Right lobe of liver (tissue), 4 donors: ENCODE data around the gene SPN.

Source experiments
- POLR2A ChIP-seq: fragments of 450-650 bp; IDR thresholded peaks from one replicate; pipeline ENCODE4 v1.6.1; 2017; ENCODE audit warnings: antibody characterized with exemption, mild to moderate bottlenecking
- TF ChIP-seq, protein P1 (sequence below), 4 donors: fragments of 200-600 bp in 3 of 4; fragments of 450-650 bp in 1 of 4; IDR thresholded peaks; one replicate each; pipeline versions ENCODE4 v1.5.1 to v1.8.0; 2016 to 2022; ENCODE audit warnings: antibody characterized with exemption in 4 of 4, mild to moderate bottlenecking in 2 of 4
- donor health status: DM: no; HTN: no; CAD: no.
- donor health status: DM: no; HTN: no; CAD: no.
- donor health status: DM: no; HTN: yes; CAD: no.

- TF ChIP-seq, protein P1, sequence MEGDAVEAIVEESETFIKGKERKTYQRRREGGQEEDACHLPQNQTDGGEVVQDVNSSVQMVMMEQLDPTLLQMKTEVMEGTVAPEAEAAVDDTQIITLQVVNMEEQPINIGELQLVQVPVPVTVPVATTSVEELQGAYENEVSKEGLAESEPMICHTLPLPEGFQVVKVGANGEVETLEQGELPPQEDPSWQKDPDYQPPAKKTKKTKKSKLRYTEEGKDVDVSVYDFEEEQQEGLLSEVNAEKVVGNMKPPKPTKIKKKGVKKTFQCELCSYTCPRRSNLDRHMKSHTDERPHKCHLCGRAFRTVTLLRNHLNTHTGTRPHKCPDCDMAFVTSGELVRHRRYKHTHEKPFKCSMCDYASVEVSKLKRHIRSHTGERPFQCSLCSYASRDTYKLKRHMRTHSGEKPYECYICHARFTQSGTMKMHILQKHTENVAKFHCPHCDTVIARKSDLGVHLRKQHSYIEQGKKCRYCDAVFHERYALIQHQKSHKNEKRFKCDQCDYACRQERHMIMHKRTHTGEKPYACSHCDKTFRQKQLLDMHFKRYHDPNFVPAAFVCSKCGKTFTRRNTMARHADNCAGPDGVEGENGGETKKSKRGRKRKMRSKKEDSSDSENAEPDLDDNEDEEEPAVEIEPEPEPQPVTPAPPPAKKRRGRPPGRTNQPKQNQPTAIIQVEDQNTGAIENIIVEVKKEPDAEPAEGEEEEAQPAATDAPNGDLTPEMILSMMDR (IDR thresholded peaks at IDR 0.05): no peak
- no peak for TF ChIP-seq POLR2A
These were observed 21.6 kb downstream of the SPN start for GRCh38 chr16:29684679-29685078.
